ENCODE results near the gene LTBP2. TPM values are rescaled to one million over a fixed set of nuclear protein-coding genes. Genes with fewer than 3 reads are reported as not detected.

The LTBP2 gene
- total and polyA plus RNA-seq, 2 of the 8 experiments (the other 6 are each of a cell fraction or from before 2014, with no cell fraction given), result 0.48 to 0.89 TPM

DNA sequence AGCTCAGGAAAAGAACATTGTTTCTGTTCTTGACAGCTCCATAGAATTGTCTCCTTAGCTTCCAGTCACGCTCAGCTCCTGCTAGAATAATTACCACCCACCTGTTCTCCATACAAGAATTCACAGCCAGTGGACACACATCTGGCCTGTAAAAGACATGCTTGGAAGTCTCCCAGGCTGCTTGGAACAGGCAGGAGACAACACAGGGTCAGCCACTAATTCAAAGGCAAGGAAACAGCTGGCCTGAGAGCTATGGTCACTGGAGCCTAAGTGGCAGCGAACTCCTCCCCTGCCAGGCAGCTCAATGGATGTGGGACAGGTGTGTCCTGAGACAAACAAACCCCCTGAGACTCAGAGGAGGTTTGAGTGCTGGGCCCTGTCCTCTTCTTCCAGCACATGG lies 22.9 kb upstream of the LTBP2 start:
- no peaks in the 10 kb centered on the region for H3K23me2 ChIP-seq (ENCODE audit: low read depth, low read length)
- WGBS, 2 experiments (ENCODE audit: extremely low coverage in 1 of 2, insufficient coverage in 1 of 2, insufficient read length in 1 of 2, insufficient replicate concordance in 2 of 2, low coverage in 1 of 2, low lambda C conversion rate in 2 of 2, missing lambda C conversion rate in 1 of 2), result 91% methylated on average over 2 of the region's 2 CpGs; no CpG with 5 or more reads in 1 of the 2 experiments
- no peak overlapping the region for H2BK5ac ChIP-seq (ENCODE audit: low read depth, low read length)
- POLR2A ChIA-PET (ENCODE audit: partially characterized antibody), result interaction anchor here (0.9 to 1.4 kb wide), 3 partner anchors 9 to 81 kb away, joined by 3 to 6 read pairs (median 3); no protein-coding TSS in a partner anchor
- CTCF ChIA-PET (ENCODE audit: partially characterized antibody), result interaction anchor here (1.0 to 8.5 kb wide), 5 partner anchors 9 to 126 kb away, joined by 3 to 82 read pairs (median 4); partner anchors contain the start of gene LTBP2
- no peak overlapping the region for H4K5ac ChIP-seq (ENCODE audit: insufficient read length, low read depth, low read length)
- no peaks in the 10 kb centered on the region for H3K27me3 ChIP-seq (replicated peaks in 1 of 4; ENCODE audit: control insufficient read depth in 3 of 4, extremely low read depth in 1 of 4, insufficient read depth in 3 of 4, low read length in 3 of 4)
- H2AK5ac ChIP-seq (ENCODE audit: low read depth, low read length), result no peak overlapping the region
- no peak overlapping the region for H2BK120ac ChIP-seq (replicated peaks; ENCODE audit: low read depth, low read length)
- TF ChIP-seq CBX8 (IDR thresholded peaks at IDR 0.05; ENCODE audit: borderline replicate concordance, low read depth, low read length) (no peak), SIN3A (conservative IDR thresholded peaks at IDR 0.05 in 1 of 2, IDR thresholded peaks at IDR 0.05 in 1 of 2; ENCODE audit: low read depth in 1 of 2, low read length in 2 of 2) (no peak)
- H3K4me2 ChIP-seq (ENCODE audit: insufficient read depth in 1 of 2, low read depth in 2 of 2, low read length in 2 of 2), result no peak overlapping the region
- DNase-seq (ENCODE audit: low read depth in 1 of 2, low spot score in 2 of 2) (no peak), FAIRE-seq (no peak)
- no peak overlapping the region for H3K56ac ChIP-seq (replicated peaks; ENCODE audit: insufficient read length, low read depth, low read length)
- H2BK15ac ChIP-seq (ENCODE audit: low read length), result no peak overlapping the region
- H4K8ac ChIP-seq (ENCODE audit: extremely low read depth, insufficient read depth, low read length), result no peak overlapping the region
- no peak overlapping the region for H3K14ac ChIP-seq (ENCODE audit: insufficient read length)
- no peak overlapping the region for H2BK20ac ChIP-seq (ENCODE audit: low read length)
- H3K27ac ChIP-seq (ENCODE audit: low read depth, low read length), result no peak overlapping the region
- no peaks in the 10 kb centered on the region for H3K9me3 ChIP-seq (ENCODE audit: insufficient read depth in 2 of 2, low read depth in 1 of 2, low read length in 1 of 2)
- no peak overlapping the region for H4K91ac ChIP-seq (replicated peaks; ENCODE audit: insufficient read length, low read length)
- no peak overlapping the region for H3K18ac ChIP-seq (ENCODE audit: extremely low read depth, low read length)
- no peak overlapping the region for H2BK12ac ChIP-seq (ENCODE audit: low read depth, low read length)
- H2AFZ ChIP-seq (ENCODE audit: low read length), result no peak overlapping the region
- no peak overlapping the region for H3K9ac ChIP-seq (replicated peaks in 1 of 4; ENCODE audit: extremely low read depth in 1 of 4, low read depth in 3 of 4, low read length in 3 of 4)
- H3K79me2 ChIP-seq (ENCODE audit: control insufficient read depth in 1 of 2, insufficient read depth in 2 of 2, low read length in 2 of 2), result no peaks in the 10 kb centered on the region
- H3K36me3 ChIP-seq (ENCODE audit: control insufficient read depth in 2 of 4, insufficient read depth in 4 of 4, low read length in 3 of 4), result no peaks in the 10 kb centered on the region
- no peaks in the 10 kb centered on the region for H4K20me1 ChIP-seq (replicated peaks in 1 of 2; ENCODE audit: control insufficient read depth in 1 of 2, insufficient read depth in 2 of 2, low read length in 2 of 2)
- no peaks in the 10 kb centered on the region for H3K79me1 ChIP-seq (ENCODE audit: low read depth, low read length)
- H3K4ac ChIP-seq (replicated peaks; ENCODE audit: insufficient read length, low read depth, low read length), result no peak overlapping the region
- H3K23ac ChIP-seq (ENCODE audit: insufficient read length), result no peak overlapping the region
- H3K4me3 ChIP-seq (ENCODE audit: extremely low read depth in 1 of 4, insufficient read depth in 2 of 4, low read depth in 3 of 4, low read length in 4 of 4), result no peak overlapping the region
- H3K4me1 ChIP-seq (replicated peaks in 1 of 4; ENCODE audit: control insufficient read depth in 3 of 4, insufficient read depth in 4 of 4, low read length in 3 of 4), result peaks cover 0 to 4% (median 3%) of the 10 kb centered on the region in 4 experiments; a peak in 6 of 7 replicates

Measured in H1 (cell line).